ENCODE results near the gene PCBD1.

GRCh38 chr10:70874061-70874460, 14.3 kb downstream of the PCBD1 start:
- TF ChIP-seq CTCF (IDR thresholded peaks at IDR 0.05), result no peak
- TF ChIP-seq ZFX (IDR thresholded peaks at IDR 0.05; ENCODE audit: borderline replicate concordance), result no peak

All from 22Rv1 (cell line).